T1000 (cell line): Measurements from ENCODE around the gene KLHL7.
"Not testable (repeated sequence)": the region's sequence is repeated elsewhere in the genome, so short reads cannot be mapped to it uniquely, and the experiment has no call there.

Source experiments
- DNase-seq: peaks from one replicate; lab custom pipeline; 2025; ENCODE audit warnings: mixed read lengths; lab: John Stamatoyannopoulos, UW

Gene KLHL7

DNA sequence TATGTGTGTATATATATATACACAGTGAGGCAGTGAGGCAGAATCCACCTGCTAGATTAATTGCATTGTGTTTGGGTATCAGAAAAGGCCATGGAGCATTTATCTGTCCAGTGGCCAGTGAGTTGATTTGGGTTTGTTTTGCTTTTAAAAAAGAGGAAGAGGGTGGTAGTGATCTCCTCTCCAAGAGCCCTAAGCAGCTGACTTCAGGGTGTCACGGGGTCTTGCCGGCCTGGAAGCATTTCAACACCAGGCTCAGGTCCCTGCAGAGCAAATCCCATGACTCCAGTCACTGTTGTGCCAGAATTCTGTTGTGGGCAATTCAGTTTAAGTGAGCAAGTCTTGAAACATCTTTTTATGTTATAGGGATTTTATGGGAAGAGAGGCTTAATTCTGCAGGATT, 110.4 kb downstream of the KLHL7 start:
- no peak for DNase-seq

DNA sequence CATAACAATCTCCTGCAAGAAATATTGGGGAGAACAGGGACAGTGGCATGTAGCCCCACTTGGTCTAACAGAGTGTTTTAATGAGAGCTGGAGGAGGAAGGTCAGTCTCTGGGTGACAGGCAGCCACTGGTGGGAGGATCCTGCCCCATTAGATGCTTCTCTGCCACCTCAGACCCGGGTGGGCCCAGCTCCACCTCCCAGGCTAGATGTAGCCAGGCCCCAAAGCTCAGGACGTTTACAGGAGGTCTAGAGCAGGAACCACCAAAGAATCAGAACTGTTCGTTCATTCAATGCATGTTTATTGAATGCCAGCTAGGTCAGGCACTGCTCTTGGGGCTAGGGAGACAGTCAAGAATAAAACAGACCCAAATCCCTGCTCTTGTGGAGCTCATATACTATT, 112.6 kb downstream of the KLHL7 start:
- DNase-seq, result no peak

DNA sequence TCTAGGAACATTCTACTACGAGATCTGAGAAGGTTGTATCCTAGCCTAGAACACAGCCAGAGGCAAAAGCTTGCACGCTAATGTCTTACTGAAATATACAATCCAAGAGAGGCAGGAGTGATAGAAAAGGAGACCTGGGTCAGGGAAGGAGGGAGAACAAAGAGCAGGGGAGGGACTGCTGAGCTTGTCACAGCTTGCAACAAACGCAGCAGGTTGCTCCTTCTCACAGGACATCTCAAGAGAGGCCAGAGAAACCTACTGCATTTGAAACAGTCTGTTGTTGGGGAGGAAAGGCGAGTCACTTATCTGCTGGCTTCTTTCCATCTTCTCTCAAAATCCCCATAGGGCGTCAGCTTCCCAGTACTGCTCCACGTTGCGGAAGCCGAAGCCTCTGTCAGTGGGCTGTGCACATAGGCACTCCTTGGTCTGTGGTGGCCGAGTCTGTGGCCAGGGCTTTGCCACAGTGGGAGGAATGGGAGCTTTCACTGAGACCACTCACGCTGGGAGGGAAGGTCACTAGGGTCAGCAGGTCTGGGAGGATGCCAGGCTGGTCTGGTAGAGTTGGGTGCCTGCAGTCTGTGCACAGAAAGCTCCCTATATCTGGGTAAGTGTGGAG, 115.2 kb downstream of the KLHL7 start:
- DNase-seq, result no peak

DNA sequence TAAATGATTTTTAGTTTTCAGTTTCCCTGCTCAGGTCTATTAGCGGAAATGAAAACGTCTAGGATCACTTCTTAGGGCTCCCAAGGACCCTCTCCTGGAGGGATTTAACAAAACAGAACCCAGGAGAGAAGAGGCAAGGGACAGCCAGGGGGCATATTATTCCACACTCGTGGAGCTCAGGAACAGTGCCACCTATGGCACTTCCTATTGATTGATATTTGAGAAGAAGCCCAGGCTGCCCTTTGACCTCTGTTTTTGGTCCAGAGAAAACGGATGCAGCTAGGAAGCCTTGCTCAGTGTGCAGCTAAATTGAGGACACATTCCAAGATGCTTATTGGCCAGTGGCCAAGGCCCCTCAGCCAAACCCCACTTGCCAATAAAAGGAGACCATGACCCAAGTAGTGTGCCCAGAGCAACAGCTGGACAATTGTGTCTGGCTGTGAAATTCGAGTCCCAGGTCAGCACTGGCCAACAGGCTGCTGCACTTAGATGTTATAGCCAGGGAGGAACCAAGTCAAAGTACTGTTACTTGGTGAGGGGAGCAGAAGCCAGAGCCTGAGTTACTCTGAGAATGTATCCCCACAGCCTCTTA, 117.0 kb downstream of the KLHL7 start:
- DNase-seq, result no peak

DNA sequence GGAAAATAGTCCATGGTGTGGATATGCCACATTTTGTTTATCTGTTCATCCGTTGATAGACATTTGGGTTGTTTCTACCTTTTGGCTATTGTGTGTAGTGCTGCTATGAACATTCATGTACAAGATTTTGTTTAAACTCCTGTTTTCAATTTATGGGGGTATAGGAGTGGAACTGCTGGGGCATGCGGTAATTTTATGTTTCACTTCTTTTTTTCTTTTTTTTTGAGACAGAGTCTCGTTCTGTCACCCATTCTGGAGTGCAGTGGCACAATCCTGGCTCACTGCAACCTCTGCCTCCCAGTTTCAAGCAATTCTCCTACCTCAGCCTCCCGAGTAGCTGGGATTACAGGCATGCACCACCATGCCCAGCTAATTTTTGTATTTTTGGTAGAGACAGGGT, 118.8 kb downstream of the KLHL7 start:
- not testable (repeated sequence) for DNase-seq

DNA sequence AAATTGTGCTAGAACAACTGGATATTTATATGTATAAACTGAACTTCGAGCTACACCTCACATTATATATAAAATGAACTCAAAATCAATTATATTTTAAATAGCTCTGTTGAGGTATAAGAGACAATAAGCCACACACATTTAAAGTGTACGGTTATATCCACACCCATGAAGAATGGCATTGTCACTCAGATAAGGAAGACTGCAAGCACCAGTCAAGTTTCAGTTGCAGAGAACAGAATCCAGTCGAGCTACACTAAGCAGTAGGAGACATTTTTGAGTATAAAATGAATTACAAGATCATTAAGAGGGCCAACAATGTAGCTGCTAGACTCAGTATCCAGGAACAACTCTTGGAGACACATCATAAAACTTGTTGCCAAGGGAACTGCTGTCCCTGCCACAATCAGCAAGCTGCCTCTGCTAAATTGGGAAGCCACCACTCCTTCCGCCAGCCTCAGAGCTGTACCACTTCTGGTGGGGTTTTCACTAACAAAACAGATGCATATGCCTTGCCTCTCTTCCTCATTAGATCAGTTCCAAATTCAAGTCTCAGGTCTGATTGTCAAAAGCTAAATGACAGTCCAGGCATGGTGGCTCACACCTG, 121.4 kb downstream of the KLHL7 start:
- DNase-seq, result no peak
